ACHN (cell line): ENCODE results near the gene MACROH2A2.
A peak's percentile ranks its signal among the peaks of the same experiment; 100 is the strongest.
"Not testable (repeated sequence)": the region's sequence is repeated elsewhere in the genome, so short reads cannot be mapped to it uniquely, and the experiment has no call there.

ENCODE experiments used
- DNase-seq: peaks from one replicate; pipeline ENCODE4 v3.0.0-alpha.2; 2015
- in situ Hi-C: cut with HindIII; loops from 2 replicates; pipeline ENCODE4 v1.10.0; 2017; ENCODE audit warnings: low sequenced_read_pairs, low pct_ligation_motif_present, low pct_unique_long_range_greater_than_20kb

The MACROH2A2 gene

GRCh38 chr10:70119623-70120022 lies 67.0 kb downstream of the MACROH2A2 start:
- in situ Hi-C loops = no loop called here
- no peak for DNase-seq

GRCh38 chr10:70120417-70120816 lies 67.8 kb downstream of the MACROH2A2 start:
- DNase-seq = no peak
- in situ Hi-C loops = no loop called here

GRCh38 chr10:70121281-70121949 lies 68.8 kb downstream of the MACROH2A2 start:
- DNase-seq = no peak
- in situ Hi-C loops = no loop called here

GRCh38 chr10:70122742-70123141 lies 70.1 kb downstream of the MACROH2A2 start:
- in situ Hi-C loops = no loop called here
- no peak for DNase-seq

- in situ Hi-C loops, DNase-seq: not testable (repeated sequence)
These were observed 70.5 kb downstream of the MACROH2A2 start for GRCh38 chr10:70123166-70123565.

GRCh38 chr10:70123817-70124216 lies 71.2 kb downstream of the MACROH2A2 start:
- in situ Hi-C loops = no loop called here
- DNase-seq = no peak

- no peak for DNase-seq
These were observed 71.8 kb downstream of the MACROH2A2 start for GRCh38 chr10:70124415-70124814.

GRCh38 chr10:70124918-70125317 lies 72.3 kb downstream of the MACROH2A2 start:
- no peak for DNase-seq
- in situ Hi-C loops = no loop called here

More at GRCh38 chr10:70124415-70124814, 71.8 kb downstream of the MACROH2A2 start:
- in situ Hi-C loops = no loop called here

GRCh38 chr10:70125918-70126552 lies 73.4 kb downstream of the MACROH2A2 start:
- in situ Hi-C loops = no loop called here
- no peak for DNase-seq

- no peak for DNase-seq
- in situ Hi-C loops = no loop called here
These were observed 74.2 kb downstream of the MACROH2A2 start for GRCh38 chr10:70126700-70127395.

GRCh38 chr10:70130878-70131559 lies 78.4 kb downstream of the MACROH2A2 start:
- in situ Hi-C loops = no loop called here
- no peak for DNase-seq

GRCh38 chr10:70131560-70131937 lies 78.9 kb downstream of the MACROH2A2 start:
- no peak for DNase-seq
- in situ Hi-C loops = no loop called here

- in situ Hi-C loops = no loop called here
- peak; percentile 86 for DNase-seq
These were observed 79.7 kb downstream of the MACROH2A2 start, which contains the start of gene AIFM2 for GRCh38 chr10:70132098-70133029. AIFM2 (minus strand) TSS chr10:70132825; CDS start chr10:70124084, 8,741 bp downstream.

GRCh38 chr10:70135046-70135445 lies 82.4 kb downstream of the MACROH2A2 start:
- in situ Hi-C loops = no loop called here
- no peak for DNase-seq

GRCh38 chr10:70135684-70136083 lies 83.0 kb downstream of the MACROH2A2 start:
- in situ Hi-C loops = no loop called here
- DNase-seq = no peak

- in situ Hi-C loops = no loop called here
- DNase-seq = no peak
These were observed 84.5 kb downstream of the MACROH2A2 start for GRCh38 chr10:70137135-70137534.

GRCh38 chr10:70137927-70138883 lies 85.6 kb downstream of the MACROH2A2 start:
- DNase-seq = no peak
- in situ Hi-C loops = no loop called here
